ENCODE measurements around the gene AP3B1. TPM values are rescaled to one million over a fixed set of nuclear protein-coding genes. Genes with fewer than 3 reads are reported as not detected.

Gene AP3B1
- total RNA-seq, 1 donor from 2014 or later = 105 TPM

DNA sequence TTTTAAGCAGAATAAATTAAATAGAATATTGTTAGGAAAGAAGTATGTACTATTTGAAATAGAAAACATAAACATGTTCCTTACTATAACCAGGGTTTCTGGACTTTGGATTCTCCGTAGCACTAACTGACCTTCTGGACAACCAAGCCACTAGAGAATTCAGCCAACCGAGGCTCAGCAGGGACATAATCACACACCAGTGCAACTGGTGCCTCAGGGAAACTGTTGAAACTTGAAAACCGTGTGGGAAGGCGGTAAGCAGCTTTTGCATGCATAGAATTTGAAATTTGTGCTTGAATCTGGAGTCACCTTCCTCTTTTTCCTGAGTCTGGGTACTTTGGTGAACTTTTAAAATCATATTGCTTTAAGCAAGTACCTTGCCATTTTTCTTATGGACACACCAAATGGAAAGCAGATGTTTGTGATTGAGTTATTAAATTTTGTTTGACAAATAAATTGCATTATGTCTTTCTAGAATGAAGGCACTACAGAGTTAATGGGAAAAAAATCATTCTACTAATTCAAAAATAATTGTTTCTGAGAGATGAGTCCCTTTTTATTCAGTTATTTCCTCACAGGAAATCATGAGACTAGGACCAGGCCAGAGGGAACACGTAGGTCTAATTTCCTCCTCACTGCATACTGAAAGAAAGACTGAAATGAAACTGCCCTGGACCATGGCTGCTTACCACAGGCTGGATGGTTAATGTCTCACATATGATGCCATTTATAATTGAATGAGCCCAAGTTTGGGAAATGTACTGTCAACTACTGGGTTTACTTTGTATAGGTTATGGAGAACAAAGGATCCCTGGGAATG lies 45.3 kb upstream of the AP3B1 start:
- peaks cover 18% of the 10 kb centered on the region for H3F3A ChIP-seq (ENCODE audit: low read depth)
- no peak overlapping the region for H3K27ac Mint-ChIP-seq
- no peak overlapping the region for H3K4me3 Mint-ChIP-seq

GRCh38 chr5:78336698-78337097 lies 42.2 kb upstream of the AP3B1 start:
- peaks cover 23% of the 10 kb centered on the region for H3K4me1 ChIP-seq
- no peak overlapping the region for H3K4me3 ChIP-seq
- Mint-ChIP-seq H3K4me1 (peaks cover 30% of the 10 kb centered on the region), H3K4me3 (no peak overlapping the region), H3K36me3 (no peaks in the 10 kb centered on the region), H3K27ac (no peak overlapping the region), H3K9me3 (peaks cover 33% of the 10 kb centered on the region), H3K27me3 (ENCODE audit: insufficient read depth, low read depth) (peaks cover 3% of the 10 kb centered on the region)
- no peak for TF ChIP-seq EZH2 (IDR thresholded peaks at IDR 0.05)
- no peak for TF ChIP-seq CTCF (IDR thresholded peaks at IDR 0.05)
- TF ChIP-seq EZH2phosphoT487 (IDR thresholded peaks at IDR 0.05) = no peak
- peaks cover 10% of the 10 kb centered on the region for H3K9me3 ChIP-seq (ENCODE audit: low read depth)
- no peak overlapping the region for H3K9ac ChIP-seq
- H3K27me3 ChIP-seq = no peaks in the 10 kb centered on the region
- no peaks in the 10 kb centered on the region for H4K20me1 ChIP-seq (ENCODE audit: low read depth)
- H3K79me2 ChIP-seq (ENCODE audit: low read depth) = no peaks in the 10 kb centered on the region
- H3F3A ChIP-seq (ENCODE audit: low read depth) = peaks cover 18% of the 10 kb centered on the region
- H3K36me3 ChIP-seq = no peaks in the 10 kb centered on the region
- no peak overlapping the region for H3K4me2 ChIP-seq
- no peak overlapping the region for H3K27ac ChIP-seq
- DNase-seq (ENCODE audit: low spot score) = no peak
- no peak overlapping the region for H2AFZ ChIP-seq (replicated peaks)

More for the DNA sequence above, 45.3 kb upstream of the AP3B1 start:
- peaks cover 39% of the 10 kb centered on the region for H3K9me3 Mint-ChIP-seq
- Histone ChIP-seq H3K4me3 (no peak overlapping the region), H3K4me1 (peaks cover 16% of the 10 kb centered on the region), H3K27ac (no peak overlapping the region), H2AFZ (replicated peaks) (no peak overlapping the region), H3K4me2 (no peak overlapping the region), H3K79me2 (ENCODE audit: low read depth) (no peaks in the 10 kb centered on the region), H3K9me3 (ENCODE audit: low read depth) (peaks cover 17% of the 10 kb centered on the region), H4K20me1 (ENCODE audit: low read depth) (no peaks in the 10 kb centered on the region), H3K36me3 (no peaks in the 10 kb centered on the region), H3K27me3 (no peaks in the 10 kb centered on the region), H3K9ac (no peak overlapping the region)
- DNase-seq (ENCODE audit: low spot score) = no peak
- H3K36me3 Mint-ChIP-seq = no peaks in the 10 kb centered on the region
- no peak for TF ChIP-seq EZH2phosphoT487 (IDR thresholded peaks at IDR 0.05)
- no peak for TF ChIP-seq CTCF (IDR thresholded peaks at IDR 0.05)
- peaks cover 5% of the 10 kb centered on the region for H3K27me3 Mint-ChIP-seq (ENCODE audit: insufficient read depth, low read depth)
- H3K4me1 Mint-ChIP-seq = peaks cover 23% of the 10 kb centered on the region

DNA sequence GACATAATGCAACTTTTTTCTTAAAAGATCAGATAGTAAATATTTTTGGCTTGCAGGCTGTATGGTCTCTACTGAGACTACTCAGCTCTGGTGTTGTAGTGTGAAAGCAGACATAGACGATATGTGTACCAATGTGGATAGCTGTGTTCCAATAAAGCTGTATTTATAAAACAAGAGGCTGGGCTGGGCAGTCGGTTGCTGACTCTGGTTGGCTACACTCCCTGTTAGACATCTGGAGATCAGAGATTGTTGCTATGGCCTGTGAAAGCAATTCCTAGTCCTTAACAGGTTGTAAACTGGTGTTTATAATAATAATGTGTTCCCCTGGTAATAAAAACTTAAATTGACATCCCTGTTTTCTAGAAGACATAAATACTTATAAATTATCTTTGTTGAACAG lies 41.5 kb upstream of the AP3B1 start:
- H3K4me3 ChIP-seq = no peak overlapping the region
- TF ChIP-seq EZH2 (IDR thresholded peaks at IDR 0.05) (no peak), CTCF (IDR thresholded peaks at IDR 0.05) (no peak), EZH2phosphoT487 (IDR thresholded peaks at IDR 0.05) (no peak)
- no peaks in the 10 kb centered on the region for H3K36me3 Mint-ChIP-seq
- H4K20me1 ChIP-seq (ENCODE audit: low read depth) = no peaks in the 10 kb centered on the region
- H3K9me3 ChIP-seq (ENCODE audit: low read depth) = peaks cover 10% of the 10 kb centered on the region
- H3K4me3 Mint-ChIP-seq = no peak overlapping the region
- no peak overlapping the region for H3K9ac ChIP-seq
- no peak overlapping the region for H3K27ac Mint-ChIP-seq
- H3K79me2 ChIP-seq (ENCODE audit: low read depth) = no peaks in the 10 kb centered on the region
- H3K36me3 ChIP-seq = no peaks in the 10 kb centered on the region
- no peak for DNase-seq (ENCODE audit: low spot score)
- peaks cover 33% of the 10 kb centered on the region for H3K9me3 Mint-ChIP-seq
- peaks cover 17% of the 10 kb centered on the region for H3K4me1 ChIP-seq
- peaks cover 28% of the 10 kb centered on the region for H3K4me1 Mint-ChIP-seq
- no peak overlapping the region for H2AFZ ChIP-seq (replicated peaks)
- no peak overlapping the region for H3K27ac ChIP-seq
- H3K4me2 ChIP-seq = no peak overlapping the region
- peaks cover 20% of the 10 kb centered on the region for H3F3A ChIP-seq (ENCODE audit: low read depth)
- no peaks in the 10 kb centered on the region for H3K27me3 ChIP-seq
- H3K27me3 Mint-ChIP-seq (ENCODE audit: insufficient read depth, low read depth) = peaks cover 3% of the 10 kb centered on the region
